ENCODE data around the gene CASP2.

The CASP2 gene

DNA sequence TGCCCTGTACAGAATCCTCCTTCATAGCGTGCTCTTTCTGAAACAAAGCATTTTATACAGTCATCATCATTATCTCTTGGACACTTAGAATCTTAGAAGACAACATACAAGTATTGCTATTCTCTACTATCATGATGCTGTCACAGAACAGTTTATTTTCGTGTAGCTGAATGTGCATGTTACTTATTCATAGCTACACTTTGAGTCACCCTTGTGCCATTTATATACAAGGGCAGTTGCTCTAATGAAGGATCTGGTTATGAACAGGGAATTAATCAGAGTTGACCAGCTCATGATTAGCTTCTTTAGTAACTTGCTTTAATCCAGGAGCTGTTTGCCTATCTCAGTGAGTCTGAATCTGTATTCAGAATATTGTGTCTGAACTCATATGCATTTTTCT is 11.2 kb downstream of the CASP2 start:
- no peak for DNase-seq

DNA sequence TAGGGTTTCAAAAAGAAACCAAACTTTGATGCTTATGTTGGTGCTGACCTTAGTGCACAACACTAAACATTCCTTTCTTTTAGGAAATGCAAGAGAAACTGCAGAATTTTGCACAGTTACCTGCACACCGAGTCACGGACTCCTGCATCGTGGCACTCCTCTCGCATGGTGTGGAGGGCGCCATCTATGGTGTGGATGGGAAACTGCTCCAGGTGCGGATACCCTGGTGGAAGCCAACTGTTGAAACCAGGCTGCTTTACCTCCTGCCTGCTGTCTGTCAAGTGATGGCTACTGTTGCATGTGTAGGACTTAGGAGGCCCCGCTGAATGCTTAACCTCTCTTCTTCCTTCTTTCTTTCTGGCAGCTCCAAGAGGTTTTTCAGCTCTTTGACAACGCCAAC is 11.7 kb downstream of the CASP2 start:
- no peak for DNase-seq

DNA sequence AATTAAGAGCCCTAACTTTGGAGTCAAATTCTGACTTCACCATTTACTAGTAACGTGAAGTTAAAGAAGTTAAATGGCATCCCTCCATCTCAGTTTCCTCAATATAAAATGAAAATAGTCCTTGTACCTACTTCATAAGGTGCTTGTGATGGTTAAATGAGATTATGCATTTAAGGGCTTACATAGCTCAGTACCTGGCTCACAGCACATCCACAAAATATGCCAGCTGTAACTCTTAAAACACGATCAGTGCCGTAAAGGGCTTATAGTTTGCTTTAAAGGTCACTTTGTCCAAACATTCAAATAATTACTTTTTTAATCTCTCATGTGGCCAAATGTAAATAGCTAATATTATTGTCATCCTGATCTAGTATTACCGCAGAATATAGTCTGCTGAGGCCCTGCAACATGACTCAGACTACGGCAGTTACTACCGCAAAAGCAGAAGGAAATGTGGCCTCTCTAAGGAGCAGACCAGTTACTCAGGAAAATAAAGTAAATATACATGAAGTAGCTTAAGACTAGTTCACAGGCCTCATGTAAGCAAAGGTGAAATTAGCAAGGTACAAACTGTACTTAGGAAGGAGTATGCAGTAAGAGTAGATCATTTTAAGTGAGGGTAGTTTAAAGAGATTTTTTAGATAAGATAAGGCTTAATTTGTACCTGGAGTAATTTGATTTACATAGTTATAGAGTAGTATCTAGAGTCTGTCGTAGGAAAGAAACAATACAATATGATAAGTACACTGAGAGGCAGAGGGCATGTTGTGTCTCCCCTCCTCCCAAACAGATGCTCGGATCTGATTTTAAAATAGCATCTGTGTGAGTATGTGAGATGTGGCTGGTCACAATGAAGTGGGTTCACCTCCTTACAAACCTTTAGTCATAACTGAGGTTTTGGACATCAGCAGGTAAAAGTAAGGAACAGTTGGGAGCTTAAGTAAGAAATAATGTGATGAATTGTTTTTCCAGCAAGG is 13.1 kb downstream of the CASP2 start:
- no peak for DNase-seq

DNA sequence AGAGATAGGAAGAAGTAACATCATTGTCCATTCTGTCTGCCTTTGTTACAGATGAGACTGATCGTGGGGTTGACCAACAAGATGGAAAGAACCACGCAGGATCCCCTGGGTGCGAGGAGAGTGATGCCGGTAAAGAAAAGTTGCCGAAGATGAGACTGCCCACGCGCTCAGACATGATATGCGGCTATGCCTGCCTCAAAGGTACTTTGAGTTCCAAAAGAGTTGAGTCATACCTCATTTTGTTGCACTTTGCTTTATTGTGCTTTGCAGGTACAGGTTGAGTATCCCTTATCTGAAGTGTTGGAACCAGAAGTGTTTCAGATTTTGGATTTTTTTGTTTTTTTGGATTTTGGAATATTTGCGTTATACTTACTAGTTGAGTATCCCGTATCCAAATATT is 15.6 kb downstream of the CASP2 start:
- no peak for DNase-seq

DNA sequence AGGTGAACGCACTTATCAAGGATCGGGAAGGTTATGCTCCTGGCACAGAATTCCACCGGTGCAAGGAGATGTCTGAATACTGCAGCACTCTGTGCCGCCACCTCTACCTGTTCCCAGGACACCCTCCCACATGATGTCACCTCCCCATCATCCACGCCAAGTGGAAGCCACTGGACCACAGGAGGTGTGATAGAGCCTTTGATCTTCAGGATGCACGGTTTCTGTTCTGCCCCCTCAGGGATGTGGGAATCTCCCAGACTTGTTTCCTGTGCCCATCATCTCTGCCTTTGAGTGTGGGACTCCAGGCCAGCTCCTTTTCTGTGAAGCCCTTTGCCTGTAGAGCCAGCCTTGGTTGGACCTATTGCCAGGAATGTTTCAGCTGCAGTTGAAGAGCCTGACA is 16.8 kb downstream of the CASP2 start:
- no peak for DNase-seq

DNA sequence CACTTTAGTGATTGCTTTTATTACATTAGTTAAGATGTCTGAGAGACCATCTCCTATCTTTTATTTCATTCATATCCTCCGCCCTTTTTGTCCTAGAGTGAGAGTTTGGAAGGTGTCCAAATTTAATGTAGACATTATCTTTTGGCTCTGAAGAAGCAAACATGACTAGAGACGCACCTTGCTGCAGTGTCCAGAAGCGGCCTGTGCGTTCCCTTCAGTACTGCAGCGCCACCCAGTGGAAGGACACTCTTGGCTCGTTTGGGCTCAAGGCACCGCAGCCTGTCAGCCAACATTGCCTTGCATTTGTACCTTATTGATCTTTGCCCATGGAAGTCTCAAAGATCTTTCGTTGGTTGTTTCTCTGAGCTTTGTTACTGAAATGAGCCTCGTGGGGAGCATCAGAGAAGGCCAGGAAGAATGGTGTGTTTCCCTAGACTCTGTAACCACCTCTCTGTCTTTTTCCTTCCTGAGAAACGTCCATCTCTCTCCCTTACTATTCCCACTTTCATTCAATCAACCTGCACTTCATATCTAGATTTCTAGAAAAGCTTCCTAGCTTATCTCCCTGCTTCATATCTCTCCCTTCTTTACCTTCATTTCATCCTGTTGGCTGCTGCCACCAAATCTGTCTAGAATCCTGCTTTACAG is 17.4 kb downstream of the CASP2 start:
- no peak for DNase-seq

DNA sequence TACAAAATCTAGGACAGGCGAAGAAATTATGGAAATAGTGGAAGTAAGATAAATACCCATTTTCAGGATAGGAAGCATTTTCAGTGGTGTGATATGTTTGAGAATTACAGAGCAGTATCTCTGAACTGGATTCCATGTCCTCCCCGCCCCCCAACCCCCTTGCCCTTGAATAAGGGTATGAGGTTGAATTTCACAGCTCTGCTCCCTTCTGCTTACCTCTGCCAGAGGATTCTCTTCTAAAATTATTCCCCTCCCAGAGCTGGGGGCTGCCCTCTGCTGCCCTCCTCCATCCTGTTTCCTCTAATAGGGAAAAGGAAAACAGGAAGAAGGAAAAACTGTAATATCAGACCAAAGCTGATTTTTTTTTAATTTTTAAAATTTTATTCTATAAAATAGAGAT is 20.5 kb downstream of the CASP2 start:
- no peak for DNase-seq

DNA sequence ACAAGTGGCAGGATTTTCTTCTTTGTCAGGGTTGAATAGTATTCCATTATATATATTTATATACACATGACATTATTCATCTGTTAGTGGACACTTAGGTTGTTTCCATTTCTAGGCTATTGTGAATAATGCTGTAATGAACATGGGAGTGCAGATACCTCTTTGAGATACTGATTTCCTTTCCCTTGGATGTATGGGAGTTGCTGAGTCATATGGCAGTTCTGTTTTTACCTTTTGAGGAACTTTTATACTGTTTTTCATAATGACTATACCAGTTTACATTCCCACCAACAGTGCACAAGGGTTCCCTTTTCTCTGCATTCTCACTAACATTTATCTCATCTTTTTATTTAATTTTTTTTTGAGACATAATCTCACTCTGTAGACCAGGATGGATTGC is 26.0 kb downstream of the CASP2 start:
- no peak for DNase-seq

DNA sequence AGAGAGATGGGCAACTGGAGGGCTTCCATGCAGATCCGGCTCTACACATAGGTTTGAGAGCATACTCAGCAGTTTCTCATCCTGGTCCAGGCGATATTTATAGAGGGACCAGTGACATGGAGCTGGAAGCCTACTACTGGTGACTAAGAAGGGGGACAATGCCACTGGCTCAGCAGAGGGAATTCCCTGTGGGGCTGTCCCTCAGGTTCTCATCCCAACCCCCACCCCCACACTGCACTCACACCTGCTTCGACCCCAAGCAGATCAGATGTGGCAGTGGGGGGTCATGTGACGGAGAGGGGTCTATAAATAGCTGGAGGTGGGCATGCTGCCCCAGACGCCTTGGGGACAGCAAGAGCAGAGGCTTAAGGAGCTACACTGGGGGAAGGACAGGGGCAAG is 27.6 kb downstream of the CASP2 start, which contains the start of gene CLCN1:
TSS of gene CLCN1 (plus strand) at position 336 of the 400 bp plus-strand sequence. CDS start 102 bp downstream, outside the sequence.
- DNase-seq = no peak

DNA sequence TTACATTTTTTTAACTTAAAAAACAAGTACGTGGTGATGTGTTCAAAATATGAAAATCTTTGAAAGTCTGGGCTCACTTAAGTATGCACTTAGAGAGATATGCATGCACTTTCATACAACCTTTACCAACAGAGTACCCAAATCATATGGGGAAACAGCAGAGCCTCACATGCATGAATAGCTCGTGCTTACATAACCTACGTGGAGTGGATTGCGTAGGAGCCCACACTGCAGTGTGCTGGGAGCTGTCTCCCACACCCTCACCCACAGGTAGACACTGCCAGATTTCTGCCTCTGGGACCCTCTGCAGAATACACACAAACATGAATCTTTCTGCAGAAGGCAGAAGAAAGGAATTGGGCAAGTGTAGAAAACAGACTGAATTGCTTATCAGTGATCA is 28.3 kb downstream of the CASP2 start:
- DNase-seq = no peak

DNA sequence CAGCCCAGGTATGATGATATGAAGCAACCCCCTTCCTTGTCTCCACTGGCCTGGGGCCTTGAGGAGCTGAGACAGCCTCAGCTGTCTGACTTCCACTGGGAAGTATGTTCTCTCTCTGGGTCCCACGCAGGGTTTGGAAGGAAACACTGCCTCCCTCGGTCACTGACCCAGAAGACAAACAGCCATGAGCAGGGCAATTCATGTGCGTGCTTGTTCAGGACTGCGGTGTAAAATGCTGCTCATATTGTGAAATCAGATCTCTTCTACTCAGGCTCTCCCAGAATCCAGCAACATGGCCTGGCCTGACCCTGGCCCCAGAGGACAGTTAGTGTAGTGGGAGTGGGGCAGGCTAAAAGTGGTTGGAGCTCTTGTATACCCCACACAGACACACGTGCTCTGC is 30.5 kb downstream of the CASP2 start:
- no peak for DNase-seq

DNA sequence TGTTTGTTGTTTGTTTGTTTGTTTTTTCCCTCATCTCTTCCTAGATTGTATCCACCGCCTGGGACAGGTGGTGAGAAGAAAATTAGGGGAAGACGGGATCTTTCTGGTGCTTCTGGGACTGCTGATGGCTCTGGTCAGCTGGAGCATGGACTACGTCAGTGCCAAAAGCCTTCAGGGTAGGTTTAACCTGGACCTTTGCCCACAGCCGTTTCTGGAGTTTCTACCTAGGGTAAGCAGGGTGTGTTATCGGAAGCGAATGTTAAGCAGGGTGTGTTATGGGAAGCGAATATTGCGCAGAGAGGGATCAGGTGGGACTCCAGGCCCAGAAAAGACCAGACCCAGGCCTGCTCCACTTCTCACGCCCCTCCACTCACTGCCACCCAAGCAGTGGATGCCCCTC is 32.5 kb downstream of the CASP2 start:
- DNase-seq = no peak

DNA sequence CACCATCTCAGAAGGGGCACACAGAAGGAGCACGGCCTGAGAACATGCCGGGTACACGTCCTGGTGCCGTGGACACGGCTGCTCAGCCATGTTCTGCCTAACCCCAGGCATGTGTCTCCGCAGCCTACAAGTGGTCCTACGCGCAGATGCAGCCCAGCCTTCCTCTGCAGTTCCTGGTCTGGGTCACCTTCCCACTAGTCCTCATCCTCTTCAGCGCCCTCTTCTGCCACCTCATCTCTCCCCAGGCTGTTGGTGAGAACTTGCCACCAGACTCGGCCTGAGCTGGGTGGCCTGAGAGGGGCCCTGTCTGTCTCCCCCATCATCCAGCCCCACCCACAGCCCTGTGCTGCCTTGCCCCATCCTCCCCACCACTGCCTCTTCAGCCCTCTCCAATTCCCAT is 33.1 kb downstream of the CASP2 start:
- no peak for DNase-seq

DNA sequence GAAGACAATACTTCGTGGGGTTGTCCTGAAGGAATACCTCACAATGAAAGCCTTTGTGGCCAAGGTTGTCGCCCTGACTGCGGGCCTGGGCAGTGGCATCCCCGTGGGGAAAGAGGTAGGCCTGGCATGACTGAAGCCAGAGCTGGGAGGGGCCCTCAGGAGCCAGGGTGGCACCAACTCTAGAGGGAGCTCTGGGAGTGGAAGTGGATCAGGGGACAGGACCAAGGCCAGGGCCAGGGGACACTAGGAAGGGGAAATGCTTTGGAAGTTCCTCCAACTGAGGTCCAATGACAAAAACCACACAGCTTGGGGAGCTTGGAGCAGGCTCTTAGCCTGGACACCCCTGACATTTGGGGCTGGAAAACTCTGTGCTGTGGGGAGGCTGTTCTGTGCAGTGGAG is 33.6 kb downstream of the CASP2 start:
- DNase-seq = no peak

DNA sequence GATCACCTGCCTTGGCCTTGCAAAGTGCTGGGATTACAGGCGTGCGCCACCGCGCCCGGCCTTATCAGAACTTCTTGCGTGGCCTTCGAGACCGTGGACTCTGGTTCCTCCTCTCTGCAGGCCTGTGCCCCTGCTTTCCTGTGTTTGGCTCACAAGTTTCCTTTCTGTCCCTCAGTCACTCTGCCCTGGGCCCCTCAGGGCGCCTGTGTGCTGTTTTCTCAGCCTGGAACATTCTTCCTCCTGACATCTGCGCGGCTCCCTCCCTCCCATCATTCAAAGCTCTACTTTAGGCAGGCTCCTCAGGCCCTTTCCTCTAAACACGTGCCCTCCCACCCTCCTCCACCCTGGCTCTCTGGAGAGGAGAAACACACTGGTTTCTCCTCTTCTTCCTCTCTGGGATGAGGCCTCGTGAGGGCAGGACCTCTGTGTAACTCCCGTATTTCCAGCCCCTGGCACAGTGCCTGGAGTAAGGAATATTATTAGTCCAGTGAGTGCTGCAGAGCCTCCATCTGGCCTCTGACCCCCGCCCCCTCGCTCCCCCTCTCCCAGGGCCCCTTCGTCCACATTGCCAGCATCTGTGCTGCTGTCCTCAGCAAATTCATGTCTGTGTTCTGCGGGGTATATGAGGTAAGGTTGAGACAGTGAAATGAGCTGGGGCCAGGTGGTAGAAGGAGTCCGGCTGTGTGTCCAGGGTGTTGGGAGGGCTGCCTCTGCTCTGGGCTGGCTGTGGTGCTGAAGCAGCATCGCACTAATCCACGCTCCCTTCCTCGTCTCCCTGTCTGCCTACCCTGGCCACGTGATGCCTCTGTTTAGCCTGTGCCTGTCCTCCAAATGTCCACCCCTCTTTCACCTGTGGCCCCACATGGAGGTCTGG is 34.8 kb downstream of the CASP2 start:
- DNase-seq = no peak

DNA sequence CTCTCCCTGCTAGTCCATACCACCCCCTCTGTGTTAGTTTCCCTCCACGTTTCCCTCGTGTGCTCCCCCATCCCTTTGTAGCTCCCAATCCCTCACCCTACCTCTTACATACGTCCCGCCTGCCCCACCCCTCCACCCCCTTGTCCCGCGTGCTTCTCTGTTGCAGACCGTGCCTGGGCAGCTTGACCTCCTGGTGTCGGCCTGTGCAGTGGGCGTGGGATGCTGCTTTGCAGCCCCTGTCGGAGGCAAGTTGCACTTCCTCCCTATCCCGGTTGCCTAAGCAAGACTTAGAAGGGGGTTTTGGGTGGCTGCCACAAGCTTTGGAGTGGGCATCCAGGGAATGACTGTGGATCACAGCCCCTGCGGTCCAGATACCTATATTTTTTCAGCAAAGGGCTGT is 35.5 kb downstream of the CASP2 start:
- no peak for DNase-seq

DNA sequence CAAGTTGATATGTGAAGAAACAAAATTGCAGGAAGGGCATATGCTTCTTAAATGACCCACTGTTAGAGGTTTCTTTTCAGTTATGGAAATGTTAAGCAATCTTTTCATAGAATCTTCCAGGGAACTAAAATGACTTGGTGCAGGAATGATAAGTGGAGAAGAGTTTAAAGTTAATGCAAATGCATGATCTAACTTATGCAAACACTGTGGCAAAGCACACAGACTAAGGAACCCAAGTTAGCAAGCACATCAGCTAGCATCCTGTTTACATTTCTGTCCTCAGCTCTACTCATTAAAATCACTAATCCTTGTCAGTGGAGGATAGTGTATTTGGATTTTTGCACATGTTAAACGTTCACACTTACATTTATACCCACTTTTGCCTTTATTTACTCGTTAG is 37.1 kb downstream of the CASP2 start:
- no peak for DNase-seq

DNA sequence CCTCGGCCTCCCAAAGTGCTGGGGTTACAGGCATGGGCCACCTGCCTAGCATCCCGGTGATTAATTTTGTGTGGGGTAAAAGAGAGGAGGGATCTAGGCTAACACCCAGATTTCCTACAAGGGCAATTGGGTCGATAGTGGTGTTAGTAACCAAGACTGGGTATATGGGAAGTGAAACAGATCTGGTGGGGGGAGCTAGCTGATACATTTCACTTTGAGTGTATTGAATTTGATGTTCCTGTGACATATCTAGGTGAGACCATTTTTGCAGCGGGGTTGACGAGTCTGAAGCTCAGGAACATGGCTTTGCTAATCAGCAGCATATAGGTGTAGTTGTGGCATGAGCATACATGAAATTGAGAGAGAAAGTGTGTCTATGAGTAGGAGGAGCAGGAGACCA is 39.8 kb downstream of the CASP2 start:
- DNase-seq = no peak

DNA sequence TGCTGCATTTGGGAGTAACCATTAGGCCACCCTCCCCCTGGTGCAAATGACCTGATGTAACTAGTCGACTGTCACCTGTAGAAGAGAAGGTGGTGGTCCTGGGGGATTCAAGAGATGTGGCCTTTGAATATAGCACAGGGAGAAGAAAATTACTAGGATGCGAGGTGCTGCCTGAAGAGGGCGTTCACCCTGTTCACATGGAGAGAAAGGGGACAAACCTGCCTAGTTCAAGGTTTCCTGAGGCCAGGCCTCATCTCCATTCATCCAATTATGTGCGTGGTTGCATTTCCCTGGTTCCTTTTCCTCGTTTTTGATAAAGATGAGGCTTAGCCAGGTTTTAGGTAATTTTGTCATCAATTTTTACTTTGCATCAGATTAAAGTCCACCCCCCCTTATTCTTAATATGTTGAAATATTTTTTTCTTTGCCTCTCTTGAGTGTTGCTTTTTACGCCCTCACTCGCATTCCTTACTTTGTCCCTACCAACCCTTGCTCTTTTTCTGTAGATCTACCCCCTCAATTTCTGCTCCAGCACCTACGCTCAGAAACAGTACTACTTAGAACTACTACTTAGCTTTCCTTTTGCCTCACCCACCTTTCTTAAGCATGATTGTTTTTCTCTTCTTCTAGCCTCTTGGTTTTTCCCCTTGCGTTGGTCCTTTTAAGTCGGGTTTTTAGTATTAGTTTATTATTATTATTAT is 41.5 kb downstream of the CASP2 start:
- DNase-seq = no peak

DNA sequence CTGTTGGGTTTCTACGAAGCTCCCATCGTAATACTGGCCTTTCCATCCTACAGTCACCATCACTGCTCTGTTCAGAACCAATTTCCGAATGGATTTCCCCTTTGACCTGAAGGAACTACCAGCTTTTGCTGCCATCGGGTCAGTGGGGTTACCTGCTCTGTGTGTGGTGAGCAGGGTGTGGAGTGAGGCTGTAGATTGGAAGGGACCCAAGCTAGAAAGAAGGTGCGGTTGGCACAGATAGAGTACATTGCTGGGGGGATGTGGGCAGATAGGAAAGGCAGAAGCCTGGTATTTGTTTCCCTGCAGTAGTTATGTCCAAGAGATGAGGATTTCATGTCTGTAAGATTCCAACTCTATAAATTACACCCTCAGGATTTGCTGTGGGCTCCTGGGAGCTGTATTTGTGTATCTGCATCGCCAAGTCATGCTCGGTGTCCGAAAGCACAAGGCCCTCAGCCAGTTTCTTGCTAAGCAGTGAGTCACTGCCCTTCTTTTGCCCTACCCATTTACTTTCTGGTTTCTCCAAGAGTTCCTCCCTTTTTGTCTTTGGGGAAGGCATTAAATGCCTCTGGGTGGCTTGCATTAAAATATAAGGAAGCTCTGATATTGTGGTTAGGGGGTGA is 43.1 kb downstream of the CASP2 start:
- DNase-seq = no peak

DNA sequence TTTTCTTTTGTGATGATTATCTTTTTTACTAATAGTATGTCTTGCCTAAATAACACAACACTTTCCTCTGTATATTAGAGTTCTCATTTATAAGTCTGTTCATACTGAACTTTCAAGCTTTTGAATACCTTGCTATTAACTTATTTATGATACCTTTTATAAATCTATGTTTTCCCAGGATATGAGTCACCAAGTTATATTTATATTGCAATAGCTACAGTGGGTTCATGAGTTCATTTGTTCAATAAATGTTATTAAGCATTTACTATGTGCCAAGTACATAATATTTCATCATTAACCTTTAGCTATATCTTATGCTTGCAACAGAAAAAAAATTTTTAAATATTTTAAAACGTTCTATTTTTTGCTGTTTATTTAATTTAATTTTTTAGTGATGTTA is 46.1 kb downstream of the CASP2 start:
- DNase-seq = no peak

DNA sequence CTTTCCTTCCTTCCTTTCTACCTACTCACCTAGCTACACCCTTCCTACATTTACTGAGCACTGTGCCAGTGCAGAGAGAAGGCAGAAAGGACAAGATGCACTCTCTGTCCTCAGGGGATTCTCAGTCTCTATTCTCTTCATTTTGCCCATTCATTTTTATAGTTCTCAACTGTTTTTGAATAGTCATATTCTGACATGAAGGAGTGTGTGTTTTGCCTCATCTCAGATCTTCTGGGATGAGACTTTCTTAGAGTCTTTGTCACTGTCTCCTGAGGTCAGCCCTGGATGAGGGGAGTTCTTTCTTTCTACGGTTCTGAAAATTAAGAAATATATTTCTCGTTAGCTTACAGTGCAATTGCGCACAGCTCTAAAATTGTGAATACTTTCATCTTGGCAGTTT is 49.1 kb downstream of the CASP2 start:
- no peak for DNase-seq

All from DMS79 (cell line).